Measurements from ENCODE around the gene MRPL12. TPM values are rescaled to one million over a fixed set of nuclear protein-coding genes. Genes with fewer than 3 reads are reported as not detected.

Gene MRPL12
- total and polyA plus RNA-seq, 2 experiments from 2014 or later = 50.9 to 153 TPM

- Histone ChIP-seq H3K4me3 (no peak overlapping the region), H3K4me1 (ENCODE audit: insufficient read depth) (peaks cover 24% of the 10 kb centered on the region), H3K27me3 (ENCODE audit: insufficient read depth) (no peaks in the 10 kb centered on the region), H3K9me2 (ENCODE audit: insufficient read depth) (no peaks in the 10 kb centered on the region), H3F3A (replicated peaks; ENCODE audit: low read depth) (peaks cover 39% of the 10 kb centered on the region), H3K79me2 (replicated peaks; ENCODE audit: insufficient read depth) (peaks cover 19% of the 10 kb centered on the region), H3K36me3 (ENCODE audit: insufficient read depth) (peaks cover 7% of the 10 kb centered on the region), H2AFZ (no peak overlapping the region), H3K27ac (ENCODE audit: low read depth) (no peak overlapping the region), H3K4me2 (no peak overlapping the region), H4K20me1 (replicated peaks; ENCODE audit: insufficient read depth) (no peaks in the 10 kb centered on the region; the same call in none of the 2 replicates)
- H3K4me3 Mint-ChIP-seq = no peak overlapping the region
- no peaks in the 10 kb centered on the region for H3K9me3 Mint-ChIP-seq
- peaks cover 23% of the 10 kb centered on the region for H3K4me1 Mint-ChIP-seq
- peaks cover 39% of the 10 kb centered on the region for H3K36me3 Mint-ChIP-seq (ENCODE audit: low read depth)
- no peak for ATAC-seq
- peaks cover 25% of the 10 kb centered on the region for H3K27me3 Mint-ChIP-seq (ENCODE audit: insufficient read depth, low read depth, poor library complexity)
- no peak for DNase-seq (ENCODE audit: low spot score)
- H3K27ac Mint-ChIP-seq = no peak overlapping the region
- TF ChIP-seq EZH2phosphoT487 (IDR thresholded peaks at IDR 0.05; ENCODE audit: unreplicated experiment) = no peak
- no peak for TF ChIP-seq ZNF114 (CRISPR knock-in tag; IDR thresholded peaks at IDR 0.05)
- TF ChIP-seq REST (IDR thresholded peaks at IDR 0.05; ENCODE audit: unreplicated experiment) = no peak
- TF ChIP-seq CREB1 (CRISPR knock-in tag; IDR thresholded peaks at IDR 0.05; ENCODE audit: low read depth) = no peak
- TF ChIP-seq ZNF462 (CRISPR knock-in tag; IDR thresholded peaks at IDR 0.05) = no peak
- TF ChIP-seq NANOG (IDR thresholded peaks at IDR 0.05; ENCODE audit: borderline replicate concordance) = no peak
- TF ChIP-seq ETS1 (IDR thresholded peaks at IDR 0.05) = no peak
- no peak for TF ChIP-seq POLR2AphosphoS5 (IDR thresholded peaks at IDR 0.05; ENCODE audit: low read depth)
- TF ChIP-seq CTCF (conservative IDR thresholded peaks at IDR 0.05; ENCODE audit: low read depth in 2 of 2) = no peak
- no peak for TF ChIP-seq ZNF331 (CRISPR knock-in tag; IDR thresholded peaks at IDR 0.05; ENCODE audit: low read depth)
- no peak for TF ChIP-seq JUNB (IDR thresholded peaks at IDR 0.05; ENCODE audit: unreplicated experiment)
- TF ChIP-seq EZH2 (IDR thresholded peaks at IDR 0.05; ENCODE audit: low read depth, unreplicated experiment) = no peak
- TF ChIP-seq STAT1 (IDR thresholded peaks at IDR 0.05; ENCODE audit: unreplicated experiment) = no peak
Measured at GRCh38 chr17:81707725-81708646, 4.8 kb downstream of the MRPL12 start.

Data from GM23338 (cell line).